Measurements from ENCODE around the gene TCHH.
A peak's percentile ranks its signal among the peaks of the same experiment; 100 is the strongest.
"Not testable (repeated sequence)": the region's sequence is repeated elsewhere in the genome, so short reads cannot be mapped to it uniquely, and the experiment has no call there.

The TCHH gene, protein sequence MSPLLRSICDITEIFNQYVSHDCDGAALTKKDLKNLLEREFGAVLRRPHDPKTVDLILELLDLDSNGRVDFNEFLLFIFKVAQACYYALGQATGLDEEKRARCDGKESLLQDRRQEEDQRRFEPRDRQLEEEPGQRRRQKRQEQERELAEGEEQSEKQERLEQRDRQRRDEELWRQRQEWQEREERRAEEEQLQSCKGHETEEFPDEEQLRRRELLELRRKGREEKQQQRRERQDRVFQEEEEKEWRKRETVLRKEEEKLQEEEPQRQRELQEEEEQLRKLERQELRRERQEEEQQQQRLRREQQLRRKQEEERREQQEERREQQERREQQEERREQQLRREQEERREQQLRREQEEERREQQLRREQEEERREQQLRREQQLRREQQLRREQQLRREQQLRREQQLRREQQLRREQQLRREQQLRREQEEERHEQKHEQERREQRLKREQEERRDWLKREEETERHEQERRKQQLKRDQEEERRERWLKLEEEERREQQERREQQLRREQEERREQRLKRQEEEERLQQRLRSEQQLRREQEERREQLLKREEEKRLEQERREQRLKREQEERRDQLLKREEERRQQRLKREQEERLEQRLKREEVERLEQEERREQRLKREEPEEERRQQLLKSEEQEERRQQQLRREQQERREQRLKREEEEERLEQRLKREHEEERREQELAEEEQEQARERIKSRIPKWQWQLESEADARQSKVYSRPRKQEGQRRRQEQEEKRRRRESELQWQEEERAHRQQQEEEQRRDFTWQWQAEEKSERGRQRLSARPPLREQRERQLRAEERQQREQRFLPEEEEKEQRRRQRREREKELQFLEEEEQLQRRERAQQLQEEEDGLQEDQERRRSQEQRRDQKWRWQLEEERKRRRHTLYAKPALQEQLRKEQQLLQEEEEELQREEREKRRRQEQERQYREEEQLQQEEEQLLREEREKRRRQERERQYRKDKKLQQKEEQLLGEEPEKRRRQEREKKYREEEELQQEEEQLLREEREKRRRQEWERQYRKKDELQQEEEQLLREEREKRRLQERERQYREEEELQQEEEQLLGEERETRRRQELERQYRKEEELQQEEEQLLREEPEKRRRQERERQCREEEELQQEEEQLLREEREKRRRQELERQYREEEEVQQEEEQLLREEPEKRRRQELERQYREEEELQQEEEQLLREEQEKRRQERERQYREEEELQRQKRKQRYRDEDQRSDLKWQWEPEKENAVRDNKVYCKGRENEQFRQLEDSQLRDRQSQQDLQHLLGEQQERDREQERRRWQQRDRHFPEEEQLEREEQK (N-terminal part only)

DNA sequence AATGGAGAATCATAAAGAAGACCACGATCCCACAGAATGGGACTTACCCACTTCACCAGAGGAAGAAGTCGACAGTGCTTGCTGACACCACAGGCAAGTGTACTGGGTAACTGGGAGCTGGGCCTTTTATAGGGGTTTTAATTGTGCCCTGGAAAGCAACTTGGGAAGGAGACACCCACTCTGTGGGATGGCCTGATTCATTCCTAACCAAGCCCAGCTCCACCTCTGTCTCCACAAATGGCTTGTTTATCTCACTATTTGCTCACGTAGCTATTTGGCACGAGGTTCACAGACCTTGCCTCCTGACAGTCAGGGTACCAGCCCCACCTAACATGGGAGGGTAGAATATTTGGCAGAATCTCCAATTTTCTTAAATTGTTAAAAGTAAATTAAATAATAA lies at the start of gene TCHH:
Gene TCHH, minus strand, starts transcription at position 101 of the 400 bp plus-strand sequence. CDS start 1,364 bp downstream, outside the sequence.
- no peak for DNase-seq (ENCODE audit: low spot score)

DNA sequence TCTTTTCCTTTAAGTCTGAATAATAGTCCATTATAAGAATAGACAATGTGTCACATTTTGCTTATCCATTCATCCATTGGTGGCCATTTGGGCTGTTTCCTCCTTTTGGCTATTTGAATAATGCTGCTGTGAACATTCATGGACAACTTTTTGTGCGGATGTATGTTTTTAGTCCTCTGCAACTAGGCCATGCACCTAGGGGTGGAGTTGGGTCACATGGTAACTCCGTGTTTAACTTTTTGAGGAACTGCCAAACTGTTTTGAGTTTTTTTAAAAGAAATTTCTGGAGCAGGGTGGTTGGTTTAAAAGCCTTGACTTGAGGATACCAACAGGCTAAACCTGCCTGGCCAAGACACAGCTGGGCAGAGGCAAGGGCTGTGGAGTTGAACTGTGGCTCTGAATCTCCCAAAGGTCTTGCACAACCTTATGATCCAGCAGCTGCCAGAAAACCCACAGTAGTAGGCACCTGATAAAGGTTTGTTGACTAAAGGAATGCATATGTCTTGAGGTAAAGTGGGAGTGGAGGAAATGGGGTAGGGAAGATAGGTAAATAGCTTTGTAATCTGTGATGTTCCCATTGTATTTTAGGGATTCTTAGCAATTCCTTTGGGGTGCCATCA lies 49.4 kb upstream of the TCHH start:
- DNase-seq (ENCODE audit: low spot score), result no peak

DNA sequence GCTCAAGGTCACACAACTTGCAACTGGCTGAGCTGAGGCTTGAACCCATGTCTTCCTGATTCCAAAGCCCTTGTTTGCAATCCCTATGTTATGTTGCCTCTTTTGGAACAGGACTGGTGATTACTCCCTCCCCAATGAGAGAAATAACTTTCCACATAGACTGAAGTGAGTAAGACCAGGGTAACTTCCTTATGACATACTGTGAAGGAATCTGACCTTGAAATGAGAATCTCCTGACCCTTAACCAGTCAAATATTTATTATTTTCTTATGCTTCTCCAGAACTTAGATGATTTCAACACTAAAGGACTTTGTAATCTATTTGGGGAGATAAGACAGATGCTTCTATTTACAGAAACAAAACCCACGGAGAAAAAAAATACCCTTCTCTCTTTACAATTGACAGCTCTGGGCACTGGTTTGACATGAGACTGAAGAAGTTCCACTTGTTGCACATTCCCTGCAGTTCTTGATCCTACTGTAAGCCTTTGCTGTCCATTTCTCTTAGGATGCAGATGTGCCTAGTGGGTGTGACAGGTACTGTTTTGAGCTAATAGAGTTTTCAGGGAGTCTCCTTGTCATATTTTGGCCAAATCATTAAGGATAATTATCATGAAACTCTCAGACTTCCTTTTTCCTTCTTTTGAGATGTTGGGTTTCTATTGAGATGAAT lies 47.7 kb upstream of the TCHH start:
- no peak for DNase-seq (ENCODE audit: low spot score)

DNA sequence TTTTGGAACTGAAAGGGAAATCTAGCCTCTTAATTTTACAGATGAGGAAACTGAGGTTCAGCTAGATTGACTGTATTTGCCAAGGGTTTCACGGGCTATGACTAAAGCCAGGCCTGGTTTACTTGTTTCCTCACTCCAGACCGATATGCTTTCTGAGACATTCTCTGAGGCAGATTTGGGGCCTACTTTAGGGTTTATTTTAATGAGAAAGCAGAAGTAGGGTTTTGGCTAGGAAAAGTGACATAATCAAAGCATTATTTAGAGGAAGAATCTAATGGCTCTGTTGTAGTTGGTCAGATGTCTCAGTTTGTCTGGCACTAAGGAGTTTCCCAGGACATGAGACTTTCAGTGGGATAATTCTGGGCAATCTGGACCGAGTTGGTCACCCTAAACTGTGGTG lies 45.3 kb upstream of the TCHH start:
- DNase-seq (ENCODE audit: low spot score), result peak; percentile 43

DNA sequence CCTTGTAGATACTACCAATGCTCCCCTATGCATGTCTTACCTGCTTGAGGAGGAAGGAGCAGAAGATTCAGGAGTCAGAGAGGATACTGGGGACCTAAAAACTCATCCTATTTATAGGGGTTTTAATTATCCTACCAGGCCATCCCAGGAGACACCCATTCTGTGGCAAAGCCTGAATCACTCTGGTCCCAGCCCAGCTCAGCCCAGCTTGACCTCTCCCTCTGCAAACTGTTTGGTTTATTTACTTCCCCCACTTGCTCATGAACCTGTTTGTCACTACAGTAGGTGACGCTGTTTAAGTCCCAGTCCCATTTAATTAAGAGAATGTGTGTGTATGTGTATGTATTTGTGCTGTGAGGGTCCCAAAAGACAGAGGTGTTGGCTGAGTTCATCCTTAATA lies 43.9 kb upstream of the TCHH start, which contains the start of gene RPTN:
Gene RPTN, minus strand, starts transcription at position 85 of the 400 bp plus-strand sequence. CDS start 1,339 bp downstream, outside the sequence.
- no peak for DNase-seq (ENCODE audit: low spot score)

DNA sequence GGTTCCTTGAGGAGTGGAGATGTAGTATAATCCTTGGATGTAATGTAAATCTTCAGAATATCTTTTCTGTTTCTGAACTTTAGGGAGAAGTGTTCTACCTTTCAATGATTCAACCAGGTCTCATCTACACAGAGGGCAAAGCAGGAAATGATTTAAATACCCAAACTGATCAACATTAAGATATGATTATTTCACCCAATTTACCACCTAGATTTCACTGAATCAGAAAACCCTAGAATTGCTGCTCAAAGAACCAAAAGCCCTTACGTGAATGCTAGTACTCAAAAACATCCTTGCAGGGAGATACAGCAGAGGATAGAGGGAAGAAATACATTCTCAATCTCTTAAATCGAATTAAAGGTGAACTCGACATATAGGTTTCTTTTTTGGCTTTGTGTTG lies 38.8 kb upstream of the TCHH start:
- no peak for DNase-seq (ENCODE audit: low spot score)

DNA sequence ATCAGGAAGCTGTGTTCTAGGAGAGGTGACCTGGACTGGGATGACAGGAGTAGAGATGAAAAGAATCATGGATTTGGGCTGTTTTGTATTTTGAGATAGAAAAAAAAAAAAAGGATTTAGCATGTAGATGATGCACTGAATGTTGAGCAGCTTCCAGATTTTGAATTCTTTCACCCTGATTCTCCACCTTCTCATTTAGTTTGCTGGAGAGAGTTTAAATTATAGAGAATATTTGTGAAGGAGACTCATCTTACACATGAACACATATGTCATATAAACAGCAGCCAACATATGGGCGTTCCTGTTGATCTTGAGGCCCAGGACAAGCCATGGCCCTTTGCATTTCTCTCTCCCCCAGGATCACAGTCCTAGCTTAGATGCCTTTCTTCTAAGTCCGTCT lies 36.4 kb upstream of the TCHH start:
- DNase-seq (ENCODE audit: low spot score), result no peak

DNA sequence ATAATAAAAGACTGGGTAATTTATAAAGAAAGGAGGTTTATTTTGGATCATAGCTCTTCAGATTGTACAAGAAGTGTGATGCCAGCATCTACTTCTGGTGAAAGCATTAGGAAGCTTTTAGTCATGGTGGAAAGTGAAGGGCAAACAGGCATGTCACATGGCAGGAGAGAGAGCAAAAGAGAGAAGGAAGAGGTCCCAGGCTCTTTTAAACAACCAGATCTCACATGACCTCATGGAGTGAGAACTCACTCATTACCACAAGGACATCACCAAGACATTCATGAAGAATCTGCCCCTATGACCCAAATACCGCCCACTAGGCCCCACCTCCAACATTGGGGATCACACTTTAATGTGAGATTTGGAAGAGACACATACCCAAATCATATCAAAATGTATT lies 33.7 kb upstream of the TCHH start:
- DNase-seq (ENCODE audit: low spot score), result no peak

DNA sequence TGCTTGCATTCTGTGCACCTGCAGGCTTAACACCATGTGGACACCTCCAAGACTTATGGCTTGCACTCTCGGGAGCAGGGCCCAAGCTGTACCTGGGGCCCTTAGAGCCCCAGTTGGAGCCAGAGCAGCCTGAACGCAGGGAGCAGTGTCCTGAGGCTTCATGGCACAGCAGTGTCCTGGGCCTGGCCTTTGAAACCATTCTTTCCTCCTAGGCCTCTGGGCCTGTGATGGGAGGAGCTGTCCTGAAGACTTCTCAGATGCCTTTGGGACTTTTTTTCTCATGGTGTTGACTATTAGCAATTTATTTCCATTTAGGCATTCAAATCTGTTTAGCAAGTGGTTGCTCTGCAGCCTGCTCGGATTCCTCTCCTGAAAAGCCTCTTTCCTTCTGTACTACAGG lies 32.8 kb upstream of the TCHH start:
- DNase-seq (ENCODE audit: low spot score), result no peak

DNA sequence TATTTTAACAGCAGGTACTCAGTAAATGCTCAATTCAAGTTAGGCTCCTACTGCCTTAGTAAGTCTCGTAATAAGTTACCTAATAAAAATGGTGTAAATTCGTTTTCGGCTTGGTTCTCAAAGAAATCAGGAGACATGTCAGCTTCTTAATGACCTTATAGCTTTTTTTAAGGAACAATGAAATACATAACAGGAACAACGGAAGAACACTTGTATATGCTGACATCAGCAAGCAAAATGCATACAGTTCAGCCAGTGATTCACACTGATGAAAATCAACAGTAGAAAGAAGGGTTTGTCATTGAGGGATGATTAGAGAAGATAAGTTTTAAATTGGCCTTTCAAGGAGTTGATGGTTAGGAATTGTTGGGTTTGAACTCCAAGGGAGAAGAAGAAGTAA lies 30.5 kb upstream of the TCHH start:
- no peak for DNase-seq (ENCODE audit: low spot score)

DNA sequence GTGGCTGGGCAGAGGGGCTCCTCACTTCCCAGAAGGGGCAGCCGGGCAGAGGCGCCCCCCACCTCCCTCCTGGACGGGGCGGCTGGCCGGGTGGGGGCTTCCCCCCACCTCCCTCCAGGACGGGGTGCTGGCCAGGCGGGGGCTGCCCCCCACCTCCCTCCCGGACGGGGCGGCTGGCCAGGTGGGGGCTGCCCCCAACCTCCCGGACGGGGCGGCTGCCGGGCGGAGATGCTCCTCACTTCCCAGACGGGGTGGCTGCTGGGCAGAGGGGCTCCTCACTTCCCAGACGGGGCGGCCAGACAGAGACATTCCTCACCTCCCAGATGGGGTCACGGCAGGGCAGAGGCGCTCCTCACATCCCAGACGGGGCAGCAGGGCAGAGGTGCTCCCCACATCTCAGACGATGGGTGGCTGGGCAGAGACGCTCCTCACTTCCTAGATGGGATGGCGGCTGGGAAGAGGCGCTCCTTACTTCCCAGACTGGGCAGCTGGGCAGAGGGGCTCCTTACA lies 29.5 kb upstream of the TCHH start:
- not testable (repeated sequence) for DNase-seq (ENCODE audit: low spot score)

DNA sequence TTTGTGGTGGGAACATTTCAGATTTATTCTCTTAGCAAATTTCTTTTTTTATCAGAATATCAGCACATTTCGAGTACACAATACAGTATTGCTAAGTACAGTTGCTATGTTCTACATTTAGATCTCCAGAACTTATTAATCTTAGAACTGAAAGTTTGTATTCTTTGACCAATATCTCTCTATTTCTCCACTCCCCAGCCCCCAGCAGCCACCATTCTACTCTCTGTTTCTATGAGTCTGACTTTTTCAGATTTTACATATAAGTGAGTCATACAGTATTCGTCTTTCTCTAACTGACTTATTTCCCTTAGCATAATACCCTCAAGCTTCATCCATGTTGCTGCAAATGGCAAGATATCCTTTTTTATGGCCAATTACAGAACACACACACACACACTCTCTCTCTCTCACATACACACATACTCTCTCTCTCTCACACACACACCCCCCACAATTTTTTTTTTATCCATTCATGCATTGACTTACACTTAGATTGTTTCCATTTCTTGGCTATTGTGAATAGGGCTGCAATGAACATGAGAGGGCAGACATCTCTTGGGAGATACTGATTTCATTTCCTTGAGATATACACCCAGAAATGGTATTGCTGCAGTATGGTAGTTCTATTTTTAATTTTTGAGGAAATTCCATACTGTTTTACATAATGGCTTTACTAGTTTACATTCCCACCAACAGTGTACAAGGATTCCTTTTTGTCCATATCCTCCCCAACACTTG lies 28.1 kb upstream of the TCHH start:
- no peak for DNase-seq (ENCODE audit: low spot score)

DNA sequence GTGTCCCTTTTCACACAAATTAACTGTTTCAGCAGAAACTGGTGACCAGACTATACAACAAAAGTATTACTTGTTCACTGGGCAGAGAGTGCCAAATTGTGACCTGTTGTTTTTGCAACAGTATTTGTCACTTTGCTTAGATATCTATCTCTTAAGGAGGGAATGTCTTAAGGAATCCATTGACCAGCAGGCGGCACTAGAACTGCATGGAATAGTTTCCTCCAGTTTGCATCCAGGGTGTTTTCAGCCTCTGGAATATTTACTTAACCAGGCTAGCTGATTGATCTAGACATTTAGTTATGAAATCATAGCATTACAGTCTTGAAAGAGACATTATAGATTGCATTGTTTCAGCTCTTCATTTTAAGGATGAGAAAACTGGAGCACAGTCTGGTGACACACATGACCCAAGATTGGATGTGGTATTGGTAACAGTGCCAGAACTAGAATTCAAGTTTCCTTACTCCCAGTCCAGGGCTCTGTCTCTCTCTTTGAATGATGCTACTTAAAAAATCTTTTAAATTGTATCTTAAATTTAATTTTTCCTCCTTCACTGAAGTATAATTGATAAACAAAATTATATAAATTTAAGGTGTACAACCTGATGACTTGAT lies 26.8 kb upstream of the TCHH start:
- peak; percentile 51 for DNase-seq (ENCODE audit: low spot score)

DNA sequence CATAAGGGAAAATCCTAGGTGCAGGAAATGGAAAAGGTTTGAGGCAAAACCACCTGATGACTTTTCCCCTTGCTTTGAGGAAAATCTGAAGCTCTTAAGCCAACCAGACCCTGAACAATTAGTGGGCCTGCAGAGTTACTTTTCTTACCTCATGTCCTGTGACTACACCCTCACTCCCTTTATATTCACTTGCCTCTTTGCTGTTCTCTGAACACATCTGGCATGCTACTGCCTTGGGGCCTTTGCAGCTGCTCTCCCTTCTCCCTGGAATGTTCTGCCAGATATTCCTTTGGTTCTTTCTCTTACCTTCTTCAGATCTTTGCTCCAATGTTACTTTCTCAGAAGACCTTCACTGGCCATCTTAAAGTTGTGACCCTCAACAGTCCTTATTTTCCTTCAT lies 22.0 kb upstream of the TCHH start:
- no peak for DNase-seq (ENCODE audit: low spot score)

DNA sequence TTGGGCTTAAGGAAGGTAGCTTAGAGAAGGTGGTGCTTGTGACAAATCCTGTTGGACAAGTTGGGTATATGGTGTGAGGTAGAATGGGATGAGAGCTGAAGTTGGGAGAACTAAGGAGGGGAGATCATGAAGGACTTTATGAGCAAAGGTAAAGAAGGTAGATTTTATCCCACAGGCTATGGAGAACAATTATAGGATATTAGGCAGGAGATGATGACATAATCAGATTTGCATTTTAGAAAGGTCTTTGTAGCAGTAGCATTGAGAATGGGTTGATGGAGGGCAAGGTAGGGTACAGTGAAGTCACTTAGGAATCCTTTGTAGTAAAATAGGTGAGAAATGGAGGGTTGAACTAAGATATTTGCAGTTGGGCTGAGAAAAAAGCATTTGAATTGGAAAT lies 14.9 kb upstream of the TCHH start:
- no peak for DNase-seq (ENCODE audit: low spot score)

DNA sequence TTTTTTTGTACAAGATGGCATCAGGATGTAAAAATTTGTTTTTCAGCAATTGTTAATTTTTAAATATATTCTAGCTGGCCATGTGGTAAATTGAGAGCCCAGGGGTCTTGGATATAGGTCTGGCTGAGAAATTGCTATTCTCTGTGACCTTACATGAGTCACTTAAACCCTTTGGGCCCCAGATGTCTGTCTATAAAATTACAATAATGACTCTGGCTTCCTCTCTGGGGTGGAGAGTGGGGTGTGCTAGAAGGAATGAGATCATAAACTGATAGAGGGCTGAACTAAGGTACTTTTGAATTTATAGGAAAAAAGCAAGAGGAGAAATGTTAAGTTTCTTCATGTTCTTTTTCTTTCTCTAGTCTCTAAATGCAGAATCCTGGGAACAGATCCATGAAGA lies 12.4 kb upstream of the TCHH start:
- DNase-seq (ENCODE audit: low spot score), result no peak

DNA sequence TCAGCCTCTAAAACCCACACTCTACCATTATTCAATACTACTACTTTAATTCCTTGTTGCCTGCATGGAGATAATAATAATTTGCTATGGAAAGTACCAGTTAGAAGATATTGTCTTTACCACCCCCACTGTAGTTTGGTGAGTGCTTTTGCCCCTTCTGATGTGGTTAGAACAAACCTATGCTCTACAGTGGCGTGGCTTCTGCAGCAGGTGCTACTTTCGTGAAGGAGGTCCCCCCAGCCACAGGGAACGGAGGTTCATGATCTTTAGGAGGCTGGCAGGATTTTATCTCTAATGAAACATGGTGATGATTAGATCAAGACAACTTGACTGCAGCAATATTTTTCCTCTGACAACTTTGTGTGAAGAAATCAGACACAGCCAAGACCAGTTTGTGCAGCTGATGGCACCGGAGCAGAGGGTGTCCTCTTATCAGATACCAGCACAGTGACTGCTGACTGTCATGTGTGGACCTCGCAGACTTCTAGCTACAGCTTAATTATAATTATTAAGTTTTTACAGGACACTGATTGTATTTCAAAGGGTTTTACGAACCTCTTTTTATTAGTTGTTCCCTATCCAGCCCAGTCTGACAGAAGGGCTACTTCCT lies 10.7 kb upstream of the TCHH start:
- DNase-seq (ENCODE audit: low spot score), result no peak

DNA sequence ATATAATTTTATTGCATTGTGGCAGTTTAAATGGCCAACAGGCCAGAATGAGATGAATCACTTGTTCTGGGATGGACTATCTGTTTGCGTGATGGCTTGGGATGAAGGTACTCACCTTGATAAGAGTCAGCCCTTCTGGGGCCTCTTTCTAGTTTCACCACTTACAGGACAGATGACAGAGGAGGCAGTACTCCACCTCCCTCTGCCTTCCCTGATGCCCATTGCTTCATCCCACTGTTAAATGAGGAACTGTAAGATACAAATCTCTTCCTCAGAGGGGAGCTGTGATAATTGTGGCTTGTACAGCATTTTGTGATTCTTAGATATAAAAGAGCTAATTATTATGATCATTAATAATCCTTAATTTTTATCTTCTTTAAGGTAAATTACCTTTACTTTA lies 3.7 kb upstream of the TCHH start:
- no peak for DNase-seq (ENCODE audit: low spot score)

DNA sequence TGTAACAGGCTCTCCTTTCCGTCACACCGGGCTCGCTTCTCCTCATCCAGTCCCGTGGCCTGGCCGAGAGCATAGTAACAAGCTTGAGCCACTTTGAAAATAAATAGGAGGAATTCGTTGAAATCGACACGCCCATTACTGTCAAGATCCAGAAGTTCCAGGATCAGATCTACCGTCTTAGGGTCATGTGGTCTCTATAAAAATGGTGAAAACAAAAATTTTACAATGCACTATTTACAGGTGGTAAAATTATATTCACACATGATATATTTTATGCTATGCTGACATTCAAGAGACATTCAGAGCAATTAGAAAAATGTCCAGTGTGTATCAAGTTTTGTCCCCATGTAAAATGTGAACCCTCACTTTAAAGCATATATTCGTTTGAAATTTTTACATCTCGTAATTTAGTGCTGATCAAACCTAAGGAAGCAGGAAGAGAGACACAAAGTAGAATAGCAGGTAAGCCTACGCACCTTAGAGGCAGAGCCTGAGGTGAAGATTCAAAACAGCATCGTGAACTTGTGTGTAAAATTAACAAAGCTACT lies 2.3 kb downstream of the TCHH start:
- DNase-seq (ENCODE audit: low spot score), result no peak

Data from globus pallidus (tissue), 1 donor.